Measurements from ENCODE around the gene ARNT2. TPM values are rescaled to one million over a fixed set of nuclear protein-coding genes. Genes with fewer than 3 reads are reported as not detected.

The ARNT2 gene
- total RNA-seq, 1 experiment from 2014 or later: 7.0 TPM

- TF ChIP-seq PRRX2 (CRISPR knock-in tag; IDR thresholded peaks at IDR 0.05) (no peak), ETV6 (CRISPR knock-in tag; IDR thresholded peaks at IDR 0.05) (no peak)
- TF ChIP-seq, protein P1, sequence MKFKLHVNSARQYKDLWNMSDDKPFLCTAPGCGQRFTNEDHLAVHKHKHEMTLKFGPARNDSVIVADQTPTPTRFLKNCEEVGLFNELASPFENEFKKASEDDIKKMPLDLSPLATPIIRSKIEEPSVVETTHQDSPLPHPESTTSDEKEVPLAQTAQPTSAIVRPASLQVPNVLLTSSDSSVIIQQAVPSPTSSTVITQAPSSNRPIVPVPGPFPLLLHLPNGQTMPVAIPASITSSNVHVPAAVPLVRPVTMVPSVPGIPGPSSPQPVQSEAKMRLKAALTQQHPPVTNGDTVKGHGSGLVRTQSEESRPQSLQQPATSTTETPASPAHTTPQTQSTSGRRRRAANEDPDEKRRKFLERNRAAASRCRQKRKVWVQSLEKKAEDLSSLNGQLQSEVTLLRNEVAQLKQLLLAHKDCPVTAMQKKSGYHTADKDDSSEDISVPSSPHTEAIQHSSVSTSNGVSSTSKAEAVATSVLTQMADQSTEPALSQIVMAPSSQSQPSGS (CRISPR knock-in tag; IDR thresholded peaks at IDR 0.05; ENCODE audit: borderline replicate concordance, low read depth): no peak
Observed at GRCh38 chr15:80483725-80484161, 79.6 kb downstream of the ARNT2 start (continued).

DNA sequence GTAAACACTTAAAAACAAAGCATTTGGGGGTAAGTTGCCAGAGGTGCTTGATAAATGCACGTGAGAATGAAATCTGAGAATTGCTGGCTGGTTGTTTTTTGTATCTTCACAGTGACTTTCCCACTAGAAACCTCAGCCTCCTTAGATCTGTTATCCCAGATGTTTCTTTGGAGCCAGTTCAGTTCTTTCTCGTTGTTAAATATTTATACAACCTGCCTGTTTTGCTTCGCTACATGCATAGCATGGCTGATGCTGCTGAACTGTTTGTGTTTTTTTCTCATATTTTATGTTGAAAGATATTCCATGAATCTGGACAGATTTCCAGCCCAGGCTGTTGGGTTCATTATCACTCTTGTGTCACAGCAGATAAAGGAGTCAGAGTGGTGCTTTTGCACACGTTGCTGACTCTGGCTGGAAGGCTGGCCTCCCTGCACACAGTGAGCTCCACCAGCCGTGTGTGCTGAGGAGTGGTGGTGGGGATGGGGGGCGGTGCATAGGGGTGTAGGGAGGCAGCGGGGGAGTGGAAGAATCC, 80.2 kb downstream of the ARNT2 start:
- H3K9me3 Mint-ChIP-seq: no peaks in the 10 kb centered on the region
- H3K27me3 Mint-ChIP-seq (ENCODE audit: low read depth): no peaks in the 10 kb centered on the region
- ChIA-PET CTCF (no interaction called here), POLR2A (no interaction called here)
- no peak for ATAC-seq
- no peak overlapping the region for H3K27ac Mint-ChIP-seq
- TF ChIP-seq RORB (CRISPR knock-in tag; IDR thresholded peaks at IDR 0.05) (no peak), TEAD4 (CRISPR knock-in tag; IDR thresholded peaks at IDR 0.05) (no peak), SP1 (CRISPR knock-in tag; conservative IDR thresholded peaks at IDR 0.05) (no peak), CDX4 (CRISPR knock-in tag; IDR thresholded peaks at IDR 0.05; ENCODE audit: borderline replicate concordance) (no peak), MXD4 (CRISPR knock-in tag; IDR thresholded peaks at IDR 0.05; ENCODE audit: borderline replicate concordance) (no peak), EMX1 (CRISPR knock-in tag; IDR thresholded peaks at IDR 0.05) (no peak), ELF4 (CRISPR knock-in tag; IDR thresholded peaks at IDR 0.05; ENCODE audit: low read depth) (no peak), RELA (CRISPR knock-in tag; IDR thresholded peaks at IDR 0.05; ENCODE audit: borderline replicate concordance) (no peak), SMAD3 (CRISPR knock-in tag; IDR thresholded peaks at IDR 0.05; ENCODE audit: borderline replicate concordance) (no peak)
- TF ChIP-seq, protein P1 (CRISPR knock-in tag; IDR thresholded peaks at IDR 0.05; ENCODE audit: borderline replicate concordance, low read depth): no peak
- no peaks in the 10 kb centered on the region for H3K36me3 Mint-ChIP-seq
- peaks cover 24% of the 10 kb centered on the region for H3K4me1 Mint-ChIP-seq
- H3K4me3 Mint-ChIP-seq: no peak overlapping the region
- DNase-seq (ENCODE audit: low spot score): no peak

DNA sequence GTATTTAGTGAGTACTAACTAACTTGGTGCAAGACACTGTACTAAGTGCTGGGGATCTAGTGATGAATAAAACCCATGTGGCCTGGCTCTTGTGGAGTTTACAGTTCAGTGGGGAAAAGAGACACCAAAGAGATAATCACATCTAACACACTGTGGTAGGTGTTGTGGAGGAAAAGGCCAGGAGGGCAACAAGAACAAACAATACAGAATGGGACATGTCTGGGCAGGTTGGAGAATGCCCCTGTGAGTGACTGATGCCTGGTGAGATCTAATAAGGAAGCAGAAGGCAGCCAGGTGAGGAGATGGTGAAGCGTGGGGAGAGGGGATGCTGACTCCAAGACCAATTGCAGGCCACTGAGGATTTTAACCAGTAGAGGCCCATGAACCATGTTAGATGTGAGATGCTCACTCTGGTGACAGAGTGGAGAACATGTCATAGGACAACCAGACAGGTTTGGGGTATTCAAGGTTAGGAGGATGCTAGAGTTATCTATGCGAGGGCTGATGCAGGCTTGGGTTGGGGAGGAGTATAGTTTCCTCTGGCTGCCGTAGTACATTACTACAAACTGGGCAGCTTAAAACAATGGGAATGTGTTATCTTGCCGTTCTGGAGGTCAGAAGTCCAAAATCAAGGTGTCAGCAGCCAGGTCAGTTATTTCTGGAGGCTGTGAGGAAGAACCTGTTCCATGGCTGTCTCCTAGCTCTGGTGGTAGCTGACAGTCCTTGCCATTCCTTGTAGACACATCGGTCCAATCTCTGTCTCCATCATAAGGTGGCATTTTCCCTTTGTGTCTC, 81.4 kb downstream of the ARNT2 start:
- Mint-ChIP-seq H3K4me1 (peaks cover 14% of the 10 kb centered on the region), H3K27ac (0 out of 2 replicates have a peak overlapping the region, but pooled peaks have one; percentile 19), H3K27me3 (ENCODE audit: low read depth) (no peaks in the 10 kb centered on the region), H3K4me3 (no peak overlapping the region), H3K36me3 (no peaks in the 10 kb centered on the region), H3K9me3 (no peaks in the 10 kb centered on the region)
- ChIA-PET POLR2A (interaction anchor here (0.6 kb wide), 1 partner anchor 125 kb away, joined by 4 read pairs; no protein-coding TSS in a partner anchor), CTCF (no interaction called here)
- ATAC-seq (no peak), DNase-seq (ENCODE audit: low spot score) (no peak)
- no peak for TF ChIP-seq RORB (CRISPR knock-in tag; IDR thresholded peaks at IDR 0.05)
- TF ChIP-seq NR1H2 (CRISPR knock-in tag; IDR thresholded peaks at IDR 0.05): no peak
- TF ChIP-seq ATF3 (CRISPR knock-in tag; conservative IDR thresholded peaks at IDR 0.05): no peak
- TF ChIP-seq USF1 (CRISPR knock-in tag; IDR thresholded peaks at IDR 0.05): no peak
- no peak for TF ChIP-seq ZNF425 (CRISPR knock-in tag; conservative IDR thresholded peaks at IDR 0.05)
- TF ChIP-seq ZNF532 (CRISPR knock-in tag; IDR thresholded peaks at IDR 0.05; ENCODE audit: borderline replicate concordance): no peak
- no peak for TF ChIP-seq SOX15 (CRISPR knock-in tag; IDR thresholded peaks at IDR 0.05)
- no peak for TF ChIP-seq E2F4 (CRISPR knock-in tag; IDR thresholded peaks at IDR 0.05; ENCODE audit: borderline replicate concordance, low read depth)
